HG02970 (cell line): ENCODE data around the gene GALR3.

ENCODE experiments used
- ATAC-seq: cut with Tn5 transposase; IDR thresholded peaks from one replicate; pipeline ENCODE4 v1.9.1; 2021; ENCODE audit warnings: mild to moderate bottlenecking, moderate library complexity, moderate number of reproducible peaks; ENCODE audit not compliant: unreplicated experiment, low FRiP score

The GALR3 gene

GRCh38 chr22:37855462-37855861, 32.3 kb downstream of the GALR3 start:
- no peak for ATAC-seq

DNA sequence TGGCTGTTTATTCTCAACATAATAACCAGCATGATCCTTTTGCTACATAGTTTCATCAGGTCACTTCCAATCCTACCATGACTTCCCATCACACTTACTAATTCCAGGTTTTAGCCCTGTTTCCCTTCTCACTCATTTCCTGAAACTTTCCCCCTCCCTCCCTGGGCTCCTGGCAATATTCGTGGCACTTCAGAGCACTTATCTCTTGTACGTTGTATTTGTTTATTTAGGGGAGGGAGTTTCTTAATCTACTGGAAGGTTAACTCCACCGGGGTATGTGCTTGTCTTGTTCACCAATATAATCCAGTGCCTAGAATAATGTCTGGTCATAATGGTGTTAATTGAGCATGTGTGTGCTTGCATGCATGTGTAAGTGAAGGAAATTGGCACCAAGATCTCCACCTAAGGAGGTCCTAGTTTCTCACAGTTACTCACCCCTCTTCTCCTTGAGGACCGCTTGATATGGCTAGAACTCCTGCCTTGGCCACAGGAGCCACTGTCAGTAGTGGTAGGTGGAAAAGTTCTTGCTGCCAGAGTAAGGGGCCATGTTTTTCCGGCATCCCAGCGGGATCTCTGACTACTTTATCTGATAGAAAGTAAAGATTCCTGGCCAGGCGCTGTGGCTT, 37.7 kb downstream of the GALR3 start:
- no peak for ATAC-seq

DNA sequence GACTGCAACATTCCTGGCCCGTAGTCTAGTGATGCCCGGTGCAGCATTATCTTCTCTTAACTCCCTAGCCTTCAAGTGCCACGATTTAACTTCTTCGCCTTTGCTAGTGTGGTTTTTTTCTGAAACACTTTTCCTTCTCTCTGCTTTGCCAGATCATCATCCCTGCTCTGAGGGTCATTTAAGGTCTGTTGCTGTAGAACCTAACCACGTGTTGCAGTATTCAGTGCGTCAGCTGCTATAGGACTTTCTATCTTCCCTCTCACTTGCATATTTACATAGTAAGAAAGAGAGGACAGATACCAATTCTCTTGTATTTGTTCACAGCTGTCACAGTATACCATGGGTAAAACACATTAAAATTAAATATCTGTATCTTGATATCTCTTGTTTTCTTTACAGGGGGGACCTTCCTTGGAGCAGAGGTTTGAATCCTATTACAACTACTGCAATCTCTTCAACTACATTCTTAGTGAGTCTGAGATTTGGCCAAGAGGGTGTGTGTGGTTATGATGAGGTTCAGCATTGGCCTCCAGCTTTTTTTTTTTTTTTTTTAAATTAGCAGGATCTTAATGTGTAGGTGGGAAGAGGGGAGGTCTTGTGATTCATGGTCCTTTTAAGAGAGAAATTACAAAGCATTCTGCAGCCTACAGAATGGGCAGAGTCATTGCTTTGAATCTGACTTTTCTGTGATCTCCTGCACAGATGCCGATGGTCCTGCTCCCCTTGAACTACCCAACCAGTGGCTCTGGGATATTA, 39.6 kb downstream of the GALR3 start:
- ATAC-seq = no peak

- ATAC-seq = no peak
Observed at GRCh38 chr22:37865510-37865909, 42.3 kb downstream of the GALR3 start.

- no peak for ATAC-seq
Observed at GRCh38 chr22:37870273-37870672, 47.1 kb downstream of the GALR3 start.
